OCI-LY1 (cell line): Measurements from ENCODE around the gene TCEANC.

Experiments used
- H2AFZ ChIP-seq: fragments of 200-600 bp; sonication (generic), shearing (Covaris generic); 2 replicates; pipeline ENCODE4 v1.6.0; 2014; ENCODE audit warnings: antibody characterized with exemption, mild to moderate bottlenecking, low read length
- H3F3A ChIP-seq: fragments of 200-600 bp; sonication (generic), shearing (Covaris generic); 2 replicates; pipeline ENCODE4 v1.6.0; 2014; ENCODE audit warnings: mild to moderate bottlenecking, antibody characterized with exemption, low read length, moderate library complexity; ENCODE audit not compliant: insufficient read depth
- H3K27ac ChIP-seq: fragments of 200-600 bp; sonication (generic); 2 replicates; pipeline ENCODE4 v1.5.1; 2014; ENCODE audit warnings: low read length, mixed run types, mild to moderate bottlenecking, low read depth; ENCODE audit not compliant: poor library complexity, severe bottlenecking
- H3K27me3 ChIP-seq: fragments of 200-600 bp; sonication (generic); 2 replicates; pipeline ENCODE4 v1.6.0; 2014; ENCODE audit warnings: antibody characterized with exemption, mild to moderate bottlenecking, low read length, moderate library complexity; ENCODE audit not compliant: insufficient read depth
- H3K36me3 ChIP-seq: fragments of 200-600 bp; sonication (generic); 2 replicates; pipeline ENCODE4 v1.6.1; 2014; ENCODE audit warnings: mild to moderate bottlenecking, antibody characterized with exemption, low read length, moderate library complexity, mixed read lengths; ENCODE audit not compliant: insufficient read depth
- H3K4me1 ChIP-seq: fragments of 200-600 bp; sonication (generic); 2 replicates; pipeline ENCODE4 v1.5.1; 2014; ENCODE audit warnings: mild to moderate bottlenecking, low read length, moderate library complexity; ENCODE audit not compliant: insufficient read depth, severe bottlenecking
- H3K4me2 ChIP-seq: fragments of 200-600 bp; sonication (generic), shearing (Covaris generic); 2 replicates; pipeline ENCODE4 v1.6.1; 2014; ENCODE audit warnings: low read length
- H3K4me3 ChIP-seq: fragments of 200-600 bp; sonication (generic); 2 replicates; pipeline ENCODE4 v1.5.1; 2014; ENCODE audit warnings: low read length, low read depth, mild to moderate bottlenecking, mixed read lengths; ENCODE audit not compliant: poor library complexity, severe bottlenecking
- H3K79me2 ChIP-seq: fragments of 200-600 bp; shearing (Covaris generic); 2 replicates; pipeline ENCODE4 v1.6.1; 2016; ENCODE audit warnings: mixed run types, low read length, mixed read lengths; ENCODE audit not compliant: insufficient read depth
- H3K9ac ChIP-seq: fragments of 200-600 bp; sonication (generic), shearing (Covaris generic); 2 replicates; pipeline ENCODE4 v1.6.1; 2014; ENCODE audit warnings: mild to moderate bottlenecking, low read length, mixed read lengths
- H3K9me2 ChIP-seq: fragments of 200-600 bp; sonication (generic), shearing (Covaris generic); 2 replicates; pipeline ENCODE4 v1.6.1; 2014; ENCODE audit warnings: low read depth, mild to moderate bottlenecking, low read length, mixed read lengths
- H3K9me3 ChIP-seq: fragments of 200-600 bp; shearing (Covaris generic); 2 replicates; pipeline ENCODE4 v1.6.1; 2014; ENCODE audit warnings: low read length, mixed read lengths
- H4K20me1 ChIP-seq: fragments of 200-600 bp; sonication (generic), shearing (Covaris generic); 2 replicates; pipeline ENCODE4 v1.6.0; 2016; ENCODE audit warnings: mild to moderate bottlenecking, low read length; ENCODE audit not compliant: insufficient read depth
- EZH2 ChIP-seq: fragments of 200-600 bp; sonication (generic), shearing (Covaris generic); IDR thresholded peaks from 2 replicates; pipeline ENCODE4 v1.8.0; 2017; ENCODE audit warnings: borderline replicate concordance, mixed run types, mild to moderate bottlenecking, antibody characterized with exemption, low read length, moderate library complexity, mixed read lengths
- TF ChIP-seq, protein P1 (sequence below): fragments of 200-600 bp; sonication (generic), shearing (Covaris generic); IDR thresholded peaks from 2 replicates; pipeline ENCODE4 v1.5.1; 2017; ENCODE audit warnings: mild to moderate bottlenecking, antibody characterized with exemption, low read length, moderate library complexity, mixed read lengths

The TCEANC gene

DNA sequence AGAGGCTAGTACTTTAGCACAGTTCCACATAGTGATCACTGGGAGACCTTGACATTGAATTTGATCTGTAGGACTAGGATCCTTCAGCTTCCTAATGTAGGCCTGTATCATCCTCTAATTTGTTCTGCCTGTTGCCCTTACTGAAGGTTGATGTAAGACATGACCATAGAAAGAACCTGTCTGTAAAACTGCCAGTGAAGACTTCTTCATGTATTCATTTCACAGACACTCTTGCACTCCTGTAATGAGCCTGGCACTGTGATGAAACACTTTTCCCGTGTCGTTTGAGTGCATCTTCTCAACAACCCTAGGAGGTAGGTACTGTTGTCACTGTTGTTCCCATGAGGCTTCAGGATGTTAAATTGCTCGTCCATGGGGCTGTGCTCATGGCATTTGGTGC lies 50.6 kb downstream of the TCEANC start:
- peaks cover 34% of the 10 kb centered on the region for H3K79me2 ChIP-seq
- H3K9me3 ChIP-seq: no peaks in the 10 kb centered on the region
- no peak overlapping the region for H3K27ac ChIP-seq
- no peak overlapping the region for H3K4me3 ChIP-seq
- H4K20me1 ChIP-seq: no peaks in the 10 kb centered on the region
- H3K4me2 ChIP-seq: no peak overlapping the region
- no peaks in the 10 kb centered on the region for H3K27me3 ChIP-seq
- peaks cover 31% of the 10 kb centered on the region for H3K4me1 ChIP-seq
- no peak for TF ChIP-seq EZH2
- TF ChIP-seq, protein P1, sequence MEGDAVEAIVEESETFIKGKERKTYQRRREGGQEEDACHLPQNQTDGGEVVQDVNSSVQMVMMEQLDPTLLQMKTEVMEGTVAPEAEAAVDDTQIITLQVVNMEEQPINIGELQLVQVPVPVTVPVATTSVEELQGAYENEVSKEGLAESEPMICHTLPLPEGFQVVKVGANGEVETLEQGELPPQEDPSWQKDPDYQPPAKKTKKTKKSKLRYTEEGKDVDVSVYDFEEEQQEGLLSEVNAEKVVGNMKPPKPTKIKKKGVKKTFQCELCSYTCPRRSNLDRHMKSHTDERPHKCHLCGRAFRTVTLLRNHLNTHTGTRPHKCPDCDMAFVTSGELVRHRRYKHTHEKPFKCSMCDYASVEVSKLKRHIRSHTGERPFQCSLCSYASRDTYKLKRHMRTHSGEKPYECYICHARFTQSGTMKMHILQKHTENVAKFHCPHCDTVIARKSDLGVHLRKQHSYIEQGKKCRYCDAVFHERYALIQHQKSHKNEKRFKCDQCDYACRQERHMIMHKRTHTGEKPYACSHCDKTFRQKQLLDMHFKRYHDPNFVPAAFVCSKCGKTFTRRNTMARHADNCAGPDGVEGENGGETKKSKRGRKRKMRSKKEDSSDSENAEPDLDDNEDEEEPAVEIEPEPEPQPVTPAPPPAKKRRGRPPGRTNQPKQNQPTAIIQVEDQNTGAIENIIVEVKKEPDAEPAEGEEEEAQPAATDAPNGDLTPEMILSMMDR: no peak
- H2AFZ ChIP-seq: no peak overlapping the region
- H3K36me3 ChIP-seq: peaks cover 9% of the 10 kb centered on the region
- H3F3A ChIP-seq: no peaks in the 10 kb centered on the region
- H3K9ac ChIP-seq: no peak overlapping the region
- no peaks in the 10 kb centered on the region for H3K9me2 ChIP-seq

DNA sequence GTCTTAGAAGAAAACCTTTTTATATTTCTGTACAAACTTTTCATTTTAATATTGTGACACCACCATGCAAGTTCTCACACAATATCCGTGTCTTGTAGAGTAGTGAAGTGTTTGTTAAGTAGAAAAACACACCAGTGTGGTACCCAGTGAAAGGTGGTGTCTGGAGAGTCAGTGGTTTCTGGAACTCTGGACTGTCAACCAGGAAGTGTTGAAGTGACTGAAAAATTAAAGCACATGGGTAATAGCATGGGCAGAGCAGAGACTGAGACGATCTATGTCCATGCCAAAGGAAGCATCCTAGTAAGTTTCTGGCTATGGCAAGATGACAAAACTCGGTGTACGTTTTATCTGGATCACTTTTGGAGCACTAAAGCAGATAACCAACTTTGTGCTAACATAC lies 58.2 kb downstream of the TCEANC start:
- peaks cover 71% of the 10 kb centered on the region for H3K36me3 ChIP-seq
- H3K9me3 ChIP-seq: no peaks in the 10 kb centered on the region
- H3K4me2 ChIP-seq: no peak overlapping the region
- H2AFZ ChIP-seq: no peak overlapping the region
- H3K4me1 ChIP-seq: no peaks in the 10 kb centered on the region
- H3K79me2 ChIP-seq: no peaks in the 10 kb centered on the region
- no peaks in the 10 kb centered on the region for H4K20me1 ChIP-seq
- H3K4me3 ChIP-seq: no peak overlapping the region
- H3K27me3 ChIP-seq: no peaks in the 10 kb centered on the region
- H3K9me2 ChIP-seq: no peaks in the 10 kb centered on the region
- H3F3A ChIP-seq: no peaks in the 10 kb centered on the region
- no peak for TF ChIP-seq EZH2
- TF ChIP-seq, protein P1: no peak
- no peak overlapping the region for H3K27ac ChIP-seq
- no peak overlapping the region for H3K9ac ChIP-seq
